NT2/D1 (cell line): ENCODE measurements around the gene MCTP1.

Experiments used
- YY1 ChIP-seq: IDR thresholded peaks from 2 replicates; pipeline ENCODE4 v1.6.1; 2011; ENCODE audit not compliant: insufficient read length, insufficient read depth
- ZNF274 ChIP-seq: IDR thresholded peaks from 2 replicates; pipeline ENCODE4 v1.6.1; 2011; ENCODE audit warnings: mild to moderate bottlenecking, low read depth, low read length

DNA sequence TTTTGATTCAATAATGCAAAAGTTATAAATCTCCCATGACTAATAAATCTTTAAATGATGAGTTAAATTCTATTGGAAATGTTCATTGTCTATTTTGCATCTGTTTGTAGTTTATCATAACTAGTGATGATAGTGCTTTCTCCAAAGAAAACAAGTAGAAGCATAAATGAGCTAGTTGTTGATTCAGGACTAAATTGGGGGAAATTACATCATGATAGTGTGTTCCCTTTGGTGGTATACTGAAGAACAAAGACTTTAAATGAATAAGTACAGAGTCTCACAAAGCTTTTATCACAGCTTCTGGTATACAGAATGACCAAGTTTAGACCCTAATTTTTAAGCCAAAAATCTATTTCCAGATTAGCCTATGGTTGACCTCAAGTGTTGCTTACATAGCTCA, 173.8 kb downstream of the MCTP1 start:
- no peak for TF ChIP-seq YY1
- TF ChIP-seq ZNF274: no peak
